GM18499 (cell line): ENCODE data around the gene SLC6A19.

Experiments
- ATAC-seq: cut with Tn5 transposase; IDR thresholded peaks from one replicate; pipeline ENCODE4 v1.9.1; 2021; ENCODE audit warnings: moderate number of reproducible peaks; ENCODE audit not compliant: insufficient read depth, unreplicated experiment

SLC6A19 gene

GRCh38 chr5:1205255-1206180 lies 4.1 kb downstream of the SLC6A19 start:
- no peak for ATAC-seq

GRCh38 chr5:1206521-1207412 lies 5.4 kb downstream of the SLC6A19 start:
- ATAC-seq = no peak

- ATAC-seq = no peak
These were observed 6.2 kb downstream of the SLC6A19 start for GRCh38 chr5:1207555-1207954.

- ATAC-seq = no peak
These were observed 6.9 kb downstream of the SLC6A19 start for GRCh38 chr5:1208221-1208742.

GRCh38 chr5:1208743-1209488 lies 7.5 kb downstream of the SLC6A19 start:
- no peak for ATAC-seq

- no peak for ATAC-seq
These were observed 8.1 kb downstream of the SLC6A19 start for GRCh38 chr5:1209489-1209852.

GRCh38 chr5:1209896-1210776 lies 8.7 kb downstream of the SLC6A19 start:
- ATAC-seq = no peak

- no peak for ATAC-seq
These were observed 9.4 kb downstream of the SLC6A19 start for GRCh38 chr5:1210832-1211251.

GRCh38 chr5:1211701-1212100 lies 10.3 kb downstream of the SLC6A19 start:
- ATAC-seq = no peak

GRCh38 chr5:1212271-1212670 lies 10.9 kb downstream of the SLC6A19 start:
- no peak for ATAC-seq

- ATAC-seq = no peak
These were observed 11.5 kb downstream of the SLC6A19 start for GRCh38 chr5:1212881-1213280.

- no peak for ATAC-seq
These were observed 12.2 kb downstream of the SLC6A19 start for GRCh38 chr5:1213508-1214162.

GRCh38 chr5:1214163-1214935 lies 13.0 kb downstream of the SLC6A19 start:
- no peak for ATAC-seq

- ATAC-seq = no peak
These were observed 13.5 kb downstream of the SLC6A19 start for GRCh38 chr5:1214936-1215220.

- no peak for ATAC-seq
These were observed 14.1 kb downstream of the SLC6A19 start for GRCh38 chr5:1215320-1216096.

- no peak for ATAC-seq
These were observed 15.0 kb downstream of the SLC6A19 start for GRCh38 chr5:1216211-1216917.

- no peak for ATAC-seq
These were observed 15.5 kb downstream of the SLC6A19 start for GRCh38 chr5:1216918-1217295.
